Lung (tissue), 12 donors: ENCODE measurements around the gene GPR152. TPM values are rescaled to one million over a fixed set of nuclear protein-coding genes. Genes with fewer than 3 reads are reported as not detected.

Experiments
- ATAC-seq: fragments of 200-7000 bp; cut with Tn5 transposase; one replicate; pipeline ENCODE4 v1.9.1; 2020; ENCODE audit warnings: moderate number of reproducible peaks; ENCODE audit not compliant: insufficient read depth, low FRiP score
- DNase-seq, 3 donors: peaks; one replicate each; pipeline ENCODE4 v3.0.0-alpha.2; 2013 to 2017
- H3K27ac ChIP-seq, 2 donors: one replicate each; pipeline ENCODE4 v1.5.1; 2013; ENCODE audit warnings: mild to moderate bottlenecking in 2 of 2, moderate library complexity in 2 of 2, control low read depth in 1 of 2, inconsistent platforms in 1 of 2, low read depth in 1 of 2, low read length in 1 of 2
- H3K27me3 ChIP-seq, 3 donors: one replicate each; pipeline ENCODE4 v1.5.1; 2013; ENCODE audit warnings: low read length in 2 of 3; ENCODE audit not compliant: control insufficient read depth in 3 of 3, insufficient read depth in 3 of 3
- H3K36me3 ChIP-seq, 4 donors: one replicate each; pipeline ENCODE4 v1.5.1; 2013; ENCODE audit warnings: low read length in 4 of 4, mild to moderate bottlenecking in 1 of 4, moderate library complexity in 1 of 4; ENCODE audit not compliant: control insufficient read depth in 4 of 4, insufficient read depth in 4 of 4
- H3K4me1 ChIP-seq, 5 donors: one replicate each; pipeline ENCODE4 v1.5.1; 2013; ENCODE audit warnings: low read length in 5 of 5, mild to moderate bottlenecking in 2 of 5, moderate library complexity in 1 of 5; ENCODE audit not compliant: control insufficient read depth in 5 of 5, insufficient read depth in 5 of 5
- H3K4me3 ChIP-seq: one replicate; pipeline ENCODE4 v1.5.1; 2013; ENCODE audit warnings: mild to moderate bottlenecking, control low read depth, moderate library complexity
- H3K9ac ChIP-seq, 2 donors: one replicate each; pipeline ENCODE4 v1.5.1; 2013; ENCODE audit warnings: low read length in 2 of 2, control low read depth in 1 of 2; ENCODE audit not compliant: insufficient read depth in 1 of 2
- H3K9me3 ChIP-seq, 4 donors: one replicate each; pipeline ENCODE4 v1.5.1; 2013; ENCODE audit warnings: low read length in 3 of 4, mild to moderate bottlenecking in 1 of 4, moderate library complexity in 1 of 4; ENCODE audit not compliant: control insufficient read depth in 4 of 4, insufficient read depth in 3 of 4
- CTCF ChIP-seq: IDR thresholded peaks from 2 replicates; pipeline ENCODE4 v1.5.1; 2012; ENCODE audit warnings: mild to moderate bottlenecking; ENCODE audit errors: control extremely low read depth, extremely low read depth
- WGBS, 2 donors: extraction: QIAGEN DNeasy Blood & Tissue Kit; methylation state at CpG; one replicate each; pipeline ENCODE4 v1.1.7; 2013; 5-methylcytosine and 5-hydroxymethylcytosine counted together
- polyA plus RNA-seq, 2 donors: library from polyadenylated mRNA; stranded (reverse); fragments of 200-250 nt; gene quantifications; one replicate each; pipeline ENCODE4 v1.2.1, GENCODE V29; 2013
- total RNA-seq, 2 donors: library from RNA; depleted of rRNA in 1 of 2; stranded (reverse); fragments of >200 nt in 1 of 2; gene quantifications; one replicate each; pipeline ENCODE4 v1.2.1, GENCODE V29; 2014 to 2021
- donor health status: control.
- donor health status: control.
- donor health status: Bipolar disorder and iron deficiency.
- donor health status: healthy.
- donor health status: DM: yes; HTN: yes; CAD: no.

GPR152 gene
- total and polyA plus RNA-seq, 4 donors: 0.06 TPM; not detected in 3

- Histone ChIP-seq H3K4me1 (peaks cover 0 to 41% (median 12%) of the 10 kb centered on the region in 5 donors), H3K36me3 (no peaks in the 10 kb centered on the region), H3K9ac (no peak overlapping the region), H3K27me3 (no peaks in the 10 kb centered on the region), H3K4me3 (peak overlapping the region; percentile 57), H3K27ac (peak overlapping the region; percentile 92 to 94), H3K9me3 (peaks cover 0 to 2% (median 0%) of the 10 kb centered on the region in 4 donors)
- peak; percentile 95 to 98 (median 96) for DNase-seq
- ATAC-seq: peak; percentile 97
- WGBS, 2 donors: 1% methylated on average over 72 to 97 of the region's 97 CpGs
- TF ChIP-seq CTCF: no peak
These were observed 31.7 kb downstream of the GPR152 start for GRCh38 chr11:67420646-67421429.

DNA sequence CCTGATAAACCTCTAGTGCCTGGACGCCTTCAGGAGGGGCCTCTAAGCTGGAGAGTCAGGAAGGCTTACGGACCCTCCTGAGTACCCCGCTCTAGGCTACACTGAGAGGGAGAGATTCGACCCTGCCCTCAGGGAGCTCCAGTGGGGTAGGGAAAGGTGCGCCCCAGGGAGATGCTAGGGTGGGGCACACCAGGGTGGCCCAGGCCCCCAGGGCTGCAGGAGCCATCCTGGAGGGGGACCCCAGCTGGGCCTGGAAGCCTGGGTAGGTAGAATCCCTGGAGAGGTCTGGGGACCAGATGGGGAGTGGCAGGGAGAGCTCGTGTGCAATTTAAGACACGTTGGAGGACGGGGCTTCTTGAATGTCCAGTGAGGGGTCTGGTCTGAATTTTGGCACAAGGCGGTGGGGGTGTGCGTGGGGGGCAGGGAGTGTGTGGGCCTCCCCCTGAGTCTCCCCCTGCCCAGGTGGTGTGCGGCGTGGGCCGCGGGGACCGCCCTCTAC is 32.3 kb downstream of the GPR152 start:
- H3K4me1 ChIP-seq: peaks cover 0 to 41% (median 13%) of the 10 kb centered on the region in 5 donors

GRCh38 chr11:67419325-67420049 is 33.0 kb downstream of the GPR152 start:
- H3K27me3 ChIP-seq: peaks cover 0 to 2% (median 0%) of the 10 kb centered on the region in 3 donors
- no peak overlapping the region for H3K27ac ChIP-seq
- peaks cover 0 to 2% (median 0%) of the 10 kb centered on the region in 4 donors for H3K9me3 ChIP-seq
- ATAC-seq (no peak), DNase-seq (no peak)
- peaks cover 0 to 41% (median 18%) of the 10 kb centered on the region in 5 donors for H3K4me1 ChIP-seq
- no peak for TF ChIP-seq CTCF
- WGBS, 2 donors: 91 to 92% methylated on average over 20 to 21 of the region's 21 CpGs
- no peak overlapping the region for H3K9ac ChIP-seq
- H3K4me3 ChIP-seq: no peak overlapping the region
- H3K36me3 ChIP-seq: no peaks in the 10 kb centered on the region

More for the DNA sequence above, 32.3 kb downstream of the GPR152 start:
- Histone ChIP-seq H3K36me3 (no peaks in the 10 kb centered on the region), H3K9ac (no peak overlapping the region), H3K27ac (peak overlapping the region; percentile 92 to 94), H3K27me3 (no peaks in the 10 kb centered on the region), H3K4me3 (peak overlapping the region; percentile 57), H3K9me3 (peaks cover 0 to 2% (median 0%) of the 10 kb centered on the region in 4 donors)
- TF ChIP-seq CTCF: no peak
- DNase-seq (no peak), ATAC-seq (no peak)
- 38 to 43% methylated on average over 15 of the region's 15 CpGs for WGBS, 2 donors
